Heart left ventricle (tissue), 16 donors: ENCODE data around the gene SLC18A3. TPM values are rescaled to one million over a fixed set of nuclear protein-coding genes. Genes with fewer than 3 reads are reported as not detected.

Experiments
- ATAC-seq, 4 donors: fragments of 200-7000 bp; cut with Tn5 transposase; one replicate each; pipeline ENCODE4 v1.9.1; 2020 to 2022; ENCODE audit warnings: moderate library complexity in 4 of 4, mild to moderate bottlenecking in 3 of 4, moderate number of reproducible peaks in 1 of 4
- DNase-seq, 5 donors: peaks; one replicate each; pipeline ENCODE4 v3.0.0-alpha.2; 2020
- H3K27ac ChIP-seq, 12 donors: fragments of 200-600 bp; sonication (generic) in 4 of 12; one replicate each; pipeline versions ENCODE4 v1.5.0 to v1.8.0; 2016 to 2022; ENCODE audit warnings: mild to moderate bottlenecking in 2 of 12
- H3K27me3 ChIP-seq, 9 donors: fragments of 200-600 bp; sonication (generic) in 2 of 9; one replicate each; pipeline versions ENCODE4 v1.5.1 to v1.8.0; 2016 to 2022; ENCODE audit warnings: mild to moderate bottlenecking in 3 of 9
- H3K36me3 ChIP-seq, 9 donors: fragments of 200-600 bp; sonication (generic) in 2 of 9; one replicate each; pipeline versions ENCODE4 v1.5.0 to v1.8.0; 2018 to 2022; ENCODE audit warnings: mild to moderate bottlenecking in 2 of 9
- H3K4me1 ChIP-seq, 12 donors: fragments of 200-600 bp; sonication (generic) in 4 of 12; one replicate each; pipeline versions ENCODE4 v1.5.0 to v1.8.0; 2016 to 2022; ENCODE audit warnings: mild to moderate bottlenecking in 3 of 12
- H3K4me3 ChIP-seq, 12 donors: fragments of 200-600 bp; sonication (generic) in 4 of 12; one replicate each; pipeline versions ENCODE4 v1.5.0 to v1.8.0; 2017 to 2022; ENCODE audit warnings: mild to moderate bottlenecking in 9 of 12, moderate library complexity in 4 of 12
- H3K9me3 ChIP-seq, 12 donors: fragments of 200-600 bp; sonication (generic) in 4 of 12; one replicate each; pipeline versions ENCODE4 v1.5.0 to v1.8.0; 2016 to 2022; ENCODE audit warnings: mild to moderate bottlenecking in 1 of 12
- CTCF ChIP-seq, 12 donors: fragments of 200-600 bp; sonication (generic) in 4 of 12; IDR thresholded peaks; one replicate each; pipeline versions ENCODE4 v1.5.0 to v1.8.0; 2018 to 2022; ENCODE audit warnings: antibody characterized with exemption in 12 of 12, mild to moderate bottlenecking in 5 of 12
- POLR2A ChIP-seq, 2 donors: fragments of 450-650 bp; IDR thresholded peaks; one replicate each; pipeline ENCODE4 v1.6.1; 2017; ENCODE audit warnings: antibody characterized with exemption in 2 of 2, mild to moderate bottlenecking in 2 of 2, moderate library complexity in 2 of 2
- WGBS, 4 donors: extraction: QIAGEN DNeasy Blood & Tissue Kit in 2 of 4; methylation state at CpG; one replicate each; pipeline versions ENCODE4 v1.1.5 to v1.1.7; 2013 to 2018; 5-methylcytosine and 5-hydroxymethylcytosine counted together
- intact Hi-C, 10 donors: fragments of 100-400 bp; cut with DNase I; formaldehyde crosslinking; loops; one replicate each; pipeline versions ENCODE4 v1.11.1 to v1.14.2; 2022
- polyA plus RNA-seq, 2 donors: library from polyadenylated mRNA; stranded (reverse); fragments of 200-250 nt; gene quantifications; one replicate each; pipeline ENCODE4 v1.2.3, GENCODE V29; 2013
- total RNA-seq, 9 donors: library from RNA; depleted of rRNA in 2 of 9; stranded (reverse); fragments of >200 nt in 2 of 9; fragmentation: NEBNext Ultra II Directional in 3 of 9; extraction: Animal tissue kit (Norgen Biotek cat#: 25700) in 3 of 9; gene quantifications; one replicate each; pipeline versions ENCODE4 v1.1.0 to v1.2.4, GENCODE V29; 2016 to 2023
- donor health status: ischemic (EF 13 %, LVEDD 7.1; RV severe dilation, severe dysfunction).
- donor health status: healthy with polysubstance abuse.
- donor health status: DM: no; HTN: yes; CAD: no.
- donor health status: DM: no; HTN: no; CAD: no.
- donor health status: ischemic (EF 25% LVEDD 6.9; RV normal size, moderate dysfunction).
- donor health status: ischemic (EF 25% LVEDD 5.7; RV mildly dilated, moderate dysfunction).
- donor health status: healthy.
- donor health status: DM: yes; HTN: yes; CAD: no.
- donor health status: ischemic (EF 35%, LVEDD 5.7; RV mildly dilated, moderate dysfunction).
- donor health status: nonischemic (EF 11% LVEDD 7.7; RV severe dilation, severe dysfunction).
- donor health status: DM: yes; HTN: yes; CAD: no.
- donor health status: PGD.
- donor health status: ischemic (EF 29% LVEDD 5.4; RV normal size, mild dysfunction).
- donor health status: nonischemic (EF 23%, LVEDD 6.1; RV moderate dilation, normal function).

SLC18A3 gene
- total and polyA plus RNA-seq, 11 donors: not detected

- Histone ChIP-seq H3K36me3 (no peaks in the 10 kb centered on the region), H3K9me3 (no peaks in the 10 kb centered on the region), H3K27me3 (peaks cover 0 to 54% (median 16%) of the 10 kb centered on the region in 9 donors), H3K27ac (no peak overlapping the region), H3K4me3 (no peak overlapping the region), H3K4me1 (no peaks in the 10 kb centered on the region)
- intact Hi-C loops: no loop called here
- no peak for DNase-seq
- no peak for ATAC-seq
- 77 to 86% (median 80%) methylated on average over 5 of the region's 5 CpGs for WGBS, 4 donors
- TF ChIP-seq CTCF (IDR thresholded peaks at IDR 0.05) (no peak), POLR2A (IDR thresholded peaks at IDR 0.05) (no peak)
Observed at GRCh38 chr10:49643241-49644034, 33.3 kb downstream of the SLC18A3 start.

- Histone ChIP-seq H3K4me3 (no peak overlapping the region), H3K9me3 (no peaks in the 10 kb centered on the region), H3K36me3 (no peaks in the 10 kb centered on the region), H3K27me3 (peaks cover 0 to 58% (median 16%) of the 10 kb centered on the region in 9 donors), H3K27ac (no peak overlapping the region), H3K4me1 (no peaks in the 10 kb centered on the region)
- no peak for TF ChIP-seq POLR2A (IDR thresholded peaks at IDR 0.05)
- no peak for TF ChIP-seq CTCF (IDR thresholded peaks at IDR 0.05)
- DNase-seq: no peak
- intact Hi-C loops: no loop called here
- 69 to 72% (median 70%) methylated on average over 7 of the region's 7 CpGs for WGBS, 4 donors
- ATAC-seq: no peak
Observed at GRCh38 chr10:49644035-49644646, 34.0 kb downstream of the SLC18A3 start.

GRCh38 chr10:49645417-49645816 is 35.3 kb downstream of the SLC18A3 start:
- H3K27ac ChIP-seq: no peak overlapping the region

More at GRCh38 chr10:49645417-49645816, 35.3 kb downstream of the SLC18A3 start:
- Histone ChIP-seq H3K4me1 (no peaks in the 10 kb centered on the region), H3K27me3 (peaks cover 0 to 54% (median 16%) of the 10 kb centered on the region in 9 donors), H3K9me3 (no peaks in the 10 kb centered on the region), H3K4me3 (no peak overlapping the region), H3K36me3 (no peaks in the 10 kb centered on the region)
- DNase-seq (no peak), ATAC-seq (no peak)
- intact Hi-C loops: no loop called here
- 77 to 90% (median 83%) methylated on average over 1 to 8 of the region's 8 CpGs for WGBS, 4 donors
- TF ChIP-seq CTCF (IDR thresholded peaks at IDR 0.05) (no peak), POLR2A (IDR thresholded peaks at IDR 0.05) (no peak)
